ENCODE measurements around the gene C9.
"Not testable (repeated sequence)": the region's sequence is repeated elsewhere in the genome, so short reads cannot be mapped to it uniquely, and the experiment has no call there.

Gene C9

GRCh38 chr5:39373791-39374190, 9.5 kb upstream of the C9 start:
- DNase-seq (ENCODE audit: low read depth in 2 of 3, low spot score in 1 of 3), result no peak

- DNase-seq (ENCODE audit: low read depth in 2 of 3, low spot score in 1 of 3), result no peak
These were observed 7.0 kb upstream of the C9 start for GRCh38 chr5:39371367-39371635.

GRCh38 chr5:39370555-39371366, 6.5 kb upstream of the C9 start:
- DNase-seq (ENCODE audit: low read depth in 2 of 3, low spot score in 1 of 3), result no peak

- no peak for DNase-seq (ENCODE audit: low read depth in 2 of 3, low spot score in 1 of 3)
These were observed 5.0 kb upstream of the C9 start for GRCh38 chr5:39369123-39369815.

- no peak for DNase-seq (ENCODE audit: low read depth in 2 of 3, low spot score in 1 of 3)
These were observed 3.8 kb upstream of the C9 start for GRCh38 chr5:39368116-39368515.

- no peak for DNase-seq (ENCODE audit: low read depth in 2 of 3, low spot score in 1 of 3)
These were observed 3.4 kb upstream of the C9 start for GRCh38 chr5:39367711-39368110.

GRCh38 chr5:39363217-39363616, 1.1 kb downstream of the C9 start:
- DNase-seq (ENCODE audit: low read depth in 2 of 3, low spot score in 1 of 3), result no peak

- DNase-seq (ENCODE audit: low read depth in 2 of 3, low spot score in 1 of 3), result no peak
These were observed 1.6 kb downstream of the C9 start for GRCh38 chr5:39362646-39363045.

GRCh38 chr5:39361306-39361705, 3.0 kb downstream of the C9 start:
- DNase-seq (ENCODE audit: low read depth in 2 of 3, low spot score in 1 of 3), result no peak

- DNase-seq (ENCODE audit: low read depth in 2 of 3, low spot score in 1 of 3), result no peak
These were observed 3.7 kb downstream of the C9 start for GRCh38 chr5:39360471-39361111.

GRCh38 chr5:39356263-39356662, 8.0 kb downstream of the C9 start:
- DNase-seq (ENCODE audit: low read depth in 2 of 3, low spot score in 1 of 3), result no peak

- no peak for DNase-seq (ENCODE audit: low read depth in 2 of 3, low spot score in 1 of 3)
These were observed 9.0 kb downstream of the C9 start for GRCh38 chr5:39355324-39355723.

GRCh38 chr5:39353717-39354399, 10.4 kb downstream of the C9 start:
- no peak for DNase-seq (ENCODE audit: low read depth in 2 of 3, low spot score in 1 of 3)

GRCh38 chr5:39352951-39353350, 11.3 kb downstream of the C9 start:
- no peak for DNase-seq (ENCODE audit: low read depth in 2 of 3, low spot score in 1 of 3)

- DNase-seq (ENCODE audit: low read depth in 2 of 3, low spot score in 1 of 3), result no peak
These were observed 12.1 kb downstream of the C9 start for GRCh38 chr5:39352170-39352569.

GRCh38 chr5:39349484-39349883, 14.8 kb downstream of the C9 start:
- DNase-seq (ENCODE audit: low read depth in 2 of 3, low spot score in 1 of 3), result no peak

GRCh38 chr5:39342460-39342859, 21.8 kb downstream of the C9 start:
- no peak for DNase-seq (ENCODE audit: low read depth in 2 of 3, low spot score in 1 of 3)

- DNase-seq (ENCODE audit: low read depth in 2 of 3, low spot score in 1 of 3), result no peak
These were observed 22.4 kb downstream of the C9 start for GRCh38 chr5:39341896-39342295.

- no peak for DNase-seq (ENCODE audit: low read depth in 2 of 3, low spot score in 1 of 3)
These were observed 23.8 kb downstream of the C9 start for GRCh38 chr5:39340506-39340905.

- DNase-seq (ENCODE audit: low read depth in 2 of 3, low spot score in 1 of 3), result no peak
These were observed 26.9 kb downstream of the C9 start for GRCh38 chr5:39337252-39337915.

- not testable (repeated sequence) for DNase-seq (ENCODE audit: low read depth in 2 of 3, low spot score in 1 of 3)
These were observed 30.0 kb downstream of the C9 start for GRCh38 chr5:39334296-39334695.

Data from stimulated activated CD4-positive, alpha-beta T cell treated with anti-CD3 and anti-CD28 coated beads, Interleukin-12 subunit alpha, Interleukin-12 subunit beta, amount 100 ng/mL, for 48 hours (primary cell).